Measurements from ENCODE around the gene SLC35E1.

The SLC35E1 gene

DNA sequence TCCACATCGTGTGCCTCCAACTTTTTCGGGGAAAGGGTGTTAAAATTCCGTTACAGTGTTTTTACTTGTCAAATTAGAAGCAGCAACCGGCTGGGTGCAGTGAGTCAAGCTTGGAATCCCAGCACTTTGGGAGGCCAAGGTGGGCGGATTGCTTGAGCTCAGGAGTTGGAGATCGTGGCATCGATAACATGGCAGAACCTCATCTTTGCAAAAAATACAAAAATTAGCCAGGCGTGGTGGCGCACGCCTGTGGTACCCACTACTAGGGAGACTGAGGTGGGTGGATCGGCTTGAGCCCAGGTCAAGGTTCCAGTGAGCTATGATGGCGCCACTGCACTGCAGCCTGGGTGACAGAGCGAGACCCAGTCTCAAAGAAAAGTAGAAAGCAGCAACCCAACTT lies 1.1 kb upstream of the SLC35E1 start:
- peaks cover 29% of the 10 kb centered on the region for H3K4me1 ChIP-seq (ENCODE audit: control insufficient read depth, insufficient read depth, low read length, poor library complexity, severe bottlenecking)
- no peak for DNase-seq
- H3K27me3 ChIP-seq (replicated peaks; ENCODE audit: control insufficient read depth, insufficient read depth, low read length, poor library complexity, severe bottlenecking) = no peaks in the 10 kb centered on the region
- H3K36me3 ChIP-seq (ENCODE audit: control insufficient read depth, insufficient read depth, low read length) = peaks cover 34% of the 10 kb centered on the region
- no peaks in the 10 kb centered on the region for H3K9me3 ChIP-seq (ENCODE audit: control insufficient read depth, low read length)
- peak overlapping the region; percentile 92 for H3K27ac ChIP-seq (ENCODE audit: insufficient read depth, low read length, poor library complexity, severe bottlenecking)
- H3K4me3 ChIP-seq (ENCODE audit: insufficient read depth, low read depth, low read length, poor library complexity, severe bottlenecking) = peak overlapping the region; percentile 89

DNA sequence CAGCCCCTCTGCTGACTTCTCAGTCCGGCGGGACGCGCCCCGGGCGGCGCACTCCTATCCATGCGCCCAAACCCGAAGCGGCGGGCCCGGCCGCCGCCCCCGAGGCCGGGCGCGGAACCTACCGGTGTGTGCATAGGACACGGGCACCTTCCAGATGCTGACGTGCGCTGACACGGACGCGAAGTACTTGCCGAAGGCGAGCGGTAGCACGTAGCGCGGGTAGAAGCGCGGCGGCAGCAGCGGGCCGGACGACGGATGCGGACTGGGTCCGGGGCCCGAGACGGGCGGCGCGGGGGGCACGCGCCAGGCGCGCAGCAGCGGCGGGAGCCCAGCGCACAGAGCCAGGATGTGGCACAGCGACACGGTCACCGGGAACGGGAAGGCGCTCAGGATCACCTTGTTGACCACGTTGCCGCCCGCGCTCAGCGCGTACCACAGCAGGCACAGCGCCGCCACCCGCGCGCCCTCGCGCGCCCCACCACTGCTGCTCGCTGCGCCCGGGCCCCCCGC lies 338 bp downstream of the SLC35E1 start:
- no peak for DNase-seq
- Histone ChIP-seq H3K4me1 (ENCODE audit: control insufficient read depth, insufficient read depth, low read length, poor library complexity, severe bottlenecking) (peaks cover 35% of the 10 kb centered on the region), H3K27me3 (replicated peaks; ENCODE audit: control insufficient read depth, insufficient read depth, low read length, poor library complexity, severe bottlenecking) (no peaks in the 10 kb centered on the region), H3K36me3 (ENCODE audit: control insufficient read depth, insufficient read depth, low read length) (peaks cover 25% of the 10 kb centered on the region), H3K4me3 (ENCODE audit: insufficient read depth, low read depth, low read length, poor library complexity, severe bottlenecking) (peak overlapping the region; percentile 71), H3K27ac (ENCODE audit: insufficient read depth, low read length, poor library complexity, severe bottlenecking) (peak overlapping the region; percentile 72), H3K9me3 (ENCODE audit: control insufficient read depth, low read length) (no peaks in the 10 kb centered on the region)

DNA sequence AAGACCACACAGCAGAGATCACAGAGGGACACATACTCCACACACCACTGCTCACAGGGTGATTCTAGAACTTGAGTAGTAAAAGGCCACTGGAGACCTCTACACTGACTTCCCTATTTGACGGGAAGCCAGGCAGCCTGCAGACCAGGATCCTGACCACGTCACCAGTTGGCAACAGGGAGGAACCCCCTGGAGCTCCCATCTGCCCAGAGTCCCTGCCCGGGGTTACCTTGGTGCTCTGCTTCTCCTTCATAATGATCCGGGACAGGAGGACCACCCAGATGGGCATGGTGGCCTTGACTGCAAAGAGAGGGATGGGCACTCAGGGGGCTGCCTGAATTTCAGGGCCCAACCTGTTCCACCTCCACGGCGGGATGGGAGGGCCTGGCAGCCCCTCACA lies 932 bp downstream of the SLC35E1 start:
- peaks cover 19% of the 10 kb centered on the region for H3K36me3 ChIP-seq (ENCODE audit: control insufficient read depth, insufficient read depth, low read length)

DNA sequence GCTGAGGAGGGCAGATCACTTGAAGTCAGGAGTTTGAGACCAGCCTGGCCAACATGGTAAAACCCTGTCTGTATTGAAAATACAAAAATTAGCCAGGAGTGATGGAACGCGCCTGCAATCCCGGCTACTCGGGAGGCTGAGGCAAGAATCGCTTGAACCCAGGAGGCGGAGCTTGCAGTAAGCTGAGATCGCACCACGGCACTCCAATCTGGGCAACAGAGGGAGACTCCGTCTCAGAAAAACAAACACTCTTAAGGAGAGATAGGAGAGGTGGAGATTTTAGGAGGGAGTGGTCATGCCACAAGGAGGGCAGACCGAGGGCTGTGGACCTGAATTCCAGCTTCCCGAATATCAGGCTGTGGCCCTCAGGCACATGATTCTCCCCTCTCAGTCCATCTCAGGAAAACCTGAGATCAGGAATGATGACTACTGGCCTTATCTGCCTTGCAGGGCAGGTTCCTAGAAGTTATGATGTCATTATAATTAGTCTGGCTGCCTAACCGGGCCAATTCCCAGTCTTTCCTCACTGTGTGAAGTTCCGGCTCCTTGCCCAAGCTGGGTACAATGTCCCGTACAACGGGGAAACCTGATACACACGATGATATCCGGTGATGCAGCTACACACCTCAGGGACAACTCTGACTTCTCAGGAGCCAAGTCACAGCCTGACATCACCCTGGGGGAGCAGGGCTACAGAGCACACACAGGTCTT lies 2.5 kb downstream of the SLC35E1 start:
- no peak overlapping the region for H3K4me3 ChIP-seq (ENCODE audit: insufficient read depth, low read depth, low read length, poor library complexity, severe bottlenecking)
- no peak for DNase-seq
- H3K36me3 ChIP-seq (ENCODE audit: control insufficient read depth, insufficient read depth, low read length) = peaks cover 5% of the 10 kb centered on the region
- no peaks in the 10 kb centered on the region for H3K9me3 ChIP-seq (ENCODE audit: control insufficient read depth, low read length)
- H3K27ac ChIP-seq (ENCODE audit: insufficient read depth, low read length, poor library complexity, severe bottlenecking) = no peak overlapping the region
- H3K4me1 ChIP-seq (ENCODE audit: control insufficient read depth, insufficient read depth, low read length, poor library complexity, severe bottlenecking) = peaks cover 48% of the 10 kb centered on the region
- H3K27me3 ChIP-seq (replicated peaks; ENCODE audit: control insufficient read depth, insufficient read depth, low read length, poor library complexity, severe bottlenecking) = no peaks in the 10 kb centered on the region

More for the DNA sequence above, 932 bp downstream of the SLC35E1 start:
- Histone ChIP-seq H3K27ac (ENCODE audit: insufficient read depth, low read length, poor library complexity, severe bottlenecking) (peak overlapping the region; percentile 72), H3K9me3 (ENCODE audit: control insufficient read depth, low read length) (no peaks in the 10 kb centered on the region), H3K4me1 (ENCODE audit: control insufficient read depth, insufficient read depth, low read length, poor library complexity, severe bottlenecking) (peaks cover 40% of the 10 kb centered on the region), H3K4me3 (ENCODE audit: insufficient read depth, low read depth, low read length, poor library complexity, severe bottlenecking) (peak overlapping the region; percentile 71), H3K27me3 (replicated peaks; ENCODE audit: control insufficient read depth, insufficient read depth, low read length, poor library complexity, severe bottlenecking) (no peaks in the 10 kb centered on the region)
- no peak for DNase-seq

- no peaks in the 10 kb centered on the region for H3K27me3 ChIP-seq (replicated peaks; ENCODE audit: control insufficient read depth, insufficient read depth, low read length, poor library complexity, severe bottlenecking)
- H3K27ac ChIP-seq (ENCODE audit: insufficient read depth, low read length, poor library complexity, severe bottlenecking) = peak overlapping the region; percentile 76
- H3K4me1 ChIP-seq (ENCODE audit: control insufficient read depth, insufficient read depth, low read length, poor library complexity, severe bottlenecking) = peaks cover 30% of the 10 kb centered on the region
- H3K4me3 ChIP-seq (ENCODE audit: insufficient read depth, low read depth, low read length, poor library complexity, severe bottlenecking) = no peak overlapping the region
- no peak for DNase-seq
- no peaks in the 10 kb centered on the region for H3K9me3 ChIP-seq (ENCODE audit: control insufficient read depth, low read length)
- peaks cover 15% of the 10 kb centered on the region for H3K36me3 ChIP-seq (ENCODE audit: control insufficient read depth, insufficient read depth, low read length)
Measured at GRCh38 chr19:16566702-16567101, 5.5 kb downstream of the SLC35E1 start.

DNA sequence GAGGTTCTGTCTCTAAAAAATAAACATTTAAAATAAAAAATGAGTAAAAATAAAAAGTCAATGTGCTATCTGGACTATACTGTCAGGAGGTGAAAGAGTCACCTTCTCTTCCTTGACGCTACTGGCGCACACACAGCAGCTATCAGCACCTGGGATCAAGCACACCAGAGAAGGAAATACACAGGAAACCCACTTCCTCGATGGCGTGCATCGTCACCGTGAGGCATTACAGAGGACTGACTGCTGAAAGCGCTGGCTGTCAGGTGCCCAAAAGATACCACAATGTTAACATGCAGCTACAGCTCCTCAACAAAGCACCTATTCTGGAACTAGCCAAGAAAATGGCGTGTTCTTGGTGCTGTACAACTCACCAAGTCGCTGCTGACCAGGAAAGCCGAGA lies 6.1 kb downstream of the SLC35E1 start:
- Histone ChIP-seq H3K27ac (ENCODE audit: insufficient read depth, low read length, poor library complexity, severe bottlenecking) (peak overlapping the region; percentile 76), H3K36me3 (ENCODE audit: control insufficient read depth, insufficient read depth, low read length) (peaks cover 15% of the 10 kb centered on the region), H3K27me3 (replicated peaks; ENCODE audit: control insufficient read depth, insufficient read depth, low read length, poor library complexity, severe bottlenecking) (no peaks in the 10 kb centered on the region), H3K4me1 (ENCODE audit: control insufficient read depth, insufficient read depth, low read length, poor library complexity, severe bottlenecking) (peaks cover 25% of the 10 kb centered on the region), H3K9me3 (ENCODE audit: control insufficient read depth, low read length) (no peaks in the 10 kb centered on the region), H3K4me3 (ENCODE audit: insufficient read depth, low read depth, low read length, poor library complexity, severe bottlenecking) (no peak overlapping the region)
- peak; percentile 82 to 85 (median 83) for DNase-seq

GRCh38 chr19:16564842-16565241 lies 7.4 kb downstream of the SLC35E1 start:
- no peak for DNase-seq
- H3K36me3 ChIP-seq (ENCODE audit: control insufficient read depth, insufficient read depth, low read length) = peaks cover 20% of the 10 kb centered on the region
- H3K4me3 ChIP-seq (ENCODE audit: insufficient read depth, low read depth, low read length, poor library complexity, severe bottlenecking) = no peak overlapping the region
- no peak overlapping the region for H3K27ac ChIP-seq (ENCODE audit: insufficient read depth, low read length, poor library complexity, severe bottlenecking)
- H3K4me1 ChIP-seq (ENCODE audit: control insufficient read depth, insufficient read depth, low read length, poor library complexity, severe bottlenecking) = peaks cover 18% of the 10 kb centered on the region
- no peaks in the 10 kb centered on the region for H3K27me3 ChIP-seq (replicated peaks; ENCODE audit: control insufficient read depth, insufficient read depth, low read length, poor library complexity, severe bottlenecking)
- H3K9me3 ChIP-seq (ENCODE audit: control insufficient read depth, low read length) = no peaks in the 10 kb centered on the region

- DNase-seq = no peak
- H3K4me3 ChIP-seq (ENCODE audit: insufficient read depth, low read depth, low read length, poor library complexity, severe bottlenecking) = no peak overlapping the region
- H3K36me3 ChIP-seq (ENCODE audit: control insufficient read depth, insufficient read depth, low read length) = peaks cover 30% of the 10 kb centered on the region
- no peaks in the 10 kb centered on the region for H3K9me3 ChIP-seq (ENCODE audit: control insufficient read depth, low read length)
- no peaks in the 10 kb centered on the region for H3K27me3 ChIP-seq (replicated peaks; ENCODE audit: control insufficient read depth, insufficient read depth, low read length, poor library complexity, severe bottlenecking)
- H3K27ac ChIP-seq (ENCODE audit: insufficient read depth, low read length, poor library complexity, severe bottlenecking) = no peak overlapping the region
- H3K4me1 ChIP-seq (ENCODE audit: control insufficient read depth, insufficient read depth, low read length, poor library complexity, severe bottlenecking) = peaks cover 18% of the 10 kb centered on the region
Measured at GRCh38 chr19:16562608-16563025, 9.6 kb downstream of the SLC35E1 start.

GRCh38 chr19:16561382-16561781 lies 10.8 kb downstream of the SLC35E1 start:
- H3K4me3 ChIP-seq (ENCODE audit: insufficient read depth, low read depth, low read length, poor library complexity, severe bottlenecking) = no peak overlapping the region
- H3K27ac ChIP-seq (ENCODE audit: insufficient read depth, low read length, poor library complexity, severe bottlenecking) = no peak overlapping the region
- H3K27me3 ChIP-seq (replicated peaks; ENCODE audit: control insufficient read depth, insufficient read depth, low read length, poor library complexity, severe bottlenecking) = no peaks in the 10 kb centered on the region
- DNase-seq = no peak
- peaks cover 8% of the 10 kb centered on the region for H3K4me1 ChIP-seq (ENCODE audit: control insufficient read depth, insufficient read depth, low read length, poor library complexity, severe bottlenecking)
- H3K36me3 ChIP-seq (ENCODE audit: control insufficient read depth, insufficient read depth, low read length) = peaks cover 29% of the 10 kb centered on the region
- no peaks in the 10 kb centered on the region for H3K9me3 ChIP-seq (ENCODE audit: control insufficient read depth, low read length)

- Histone ChIP-seq H3K27me3 (replicated peaks; ENCODE audit: control insufficient read depth, insufficient read depth, low read length, poor library complexity, severe bottlenecking) (no peaks in the 10 kb centered on the region), H3K9me3 (ENCODE audit: control insufficient read depth, low read length) (no peaks in the 10 kb centered on the region), H3K4me1 (ENCODE audit: control insufficient read depth, insufficient read depth, low read length, poor library complexity, severe bottlenecking) (no peaks in the 10 kb centered on the region), H3K27ac (ENCODE audit: insufficient read depth, low read length, poor library complexity, severe bottlenecking) (no peak overlapping the region), H3K4me3 (ENCODE audit: insufficient read depth, low read depth, low read length, poor library complexity, severe bottlenecking) (no peak overlapping the region), H3K36me3 (ENCODE audit: control insufficient read depth, insufficient read depth, low read length) (peaks cover 33% of the 10 kb centered on the region)
- no peak for DNase-seq
Measured at GRCh38 chr19:16559780-16560276, 12.4 kb downstream of the SLC35E1 start.

Data from effector memory CD4-positive, alpha-beta T cell (primary cell).